Measurements from ENCODE around the gene MED17. TPM values are rescaled to one million over a fixed set of nuclear protein-coding genes. Genes with fewer than 3 reads are reported as not detected.

Gene MED17
- total RNA-seq, 4 donors from 2014 or later, result 18.1 to 40.6 (median 21.5) TPM

GRCh38 chr11:93796441-93797231 is 12.6 kb downstream of the MED17 start:
- ATAC-seq (ENCODE audit: low FRiP score) (no peak), DNase-seq (ENCODE audit: low spot score) (no peak)
- TF ChIP-seq CTCF (IDR thresholded peaks at IDR 0.05), result no peak

GRCh38 chr11:93801366-93801765 is 17.3 kb downstream of the MED17 start:
- no peak for ATAC-seq (ENCODE audit: low FRiP score)
- no peak for TF ChIP-seq CTCF (IDR thresholded peaks at IDR 0.05)
- DNase-seq (ENCODE audit: low spot score), result no peak

GRCh38 chr11:93804879-93805278 is 20.8 kb downstream of the MED17 start:
- no peak for TF ChIP-seq CTCF (IDR thresholded peaks at IDR 0.05)
- ATAC-seq (ENCODE audit: low FRiP score), result no peak
- DNase-seq (ENCODE audit: low spot score), result no peak

GRCh38 chr11:93807980-93808379 is 23.9 kb downstream of the MED17 start:
- ATAC-seq (ENCODE audit: low FRiP score), result no peak
- TF ChIP-seq CTCF (IDR thresholded peaks at IDR 0.05), result no peak
- no peak for DNase-seq (ENCODE audit: low spot score)

DNA sequence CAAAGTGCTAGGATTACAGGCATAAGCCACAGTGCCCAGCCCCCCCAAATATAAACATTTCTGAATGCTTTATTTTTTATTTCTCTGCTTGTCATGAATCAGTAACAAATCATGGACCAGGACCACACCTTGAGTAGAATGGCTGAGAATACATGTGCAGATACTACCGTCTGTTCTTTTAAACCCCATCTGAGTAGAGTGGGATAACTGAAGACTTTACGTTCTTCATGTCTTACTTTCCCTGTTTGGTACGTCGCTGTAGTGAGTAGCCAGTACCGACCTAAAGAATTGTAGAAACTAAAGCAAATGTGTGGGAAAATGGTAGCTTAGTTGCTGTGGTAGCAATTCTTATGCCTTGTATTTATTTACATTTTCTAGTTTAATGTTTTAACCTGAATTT is 29.9 kb downstream of the MED17 start:
- no peak for TF ChIP-seq CTCF (IDR thresholded peaks at IDR 0.05)
- DNase-seq (ENCODE audit: low spot score), result no peak
- no peak for ATAC-seq (ENCODE audit: low FRiP score)

DNA sequence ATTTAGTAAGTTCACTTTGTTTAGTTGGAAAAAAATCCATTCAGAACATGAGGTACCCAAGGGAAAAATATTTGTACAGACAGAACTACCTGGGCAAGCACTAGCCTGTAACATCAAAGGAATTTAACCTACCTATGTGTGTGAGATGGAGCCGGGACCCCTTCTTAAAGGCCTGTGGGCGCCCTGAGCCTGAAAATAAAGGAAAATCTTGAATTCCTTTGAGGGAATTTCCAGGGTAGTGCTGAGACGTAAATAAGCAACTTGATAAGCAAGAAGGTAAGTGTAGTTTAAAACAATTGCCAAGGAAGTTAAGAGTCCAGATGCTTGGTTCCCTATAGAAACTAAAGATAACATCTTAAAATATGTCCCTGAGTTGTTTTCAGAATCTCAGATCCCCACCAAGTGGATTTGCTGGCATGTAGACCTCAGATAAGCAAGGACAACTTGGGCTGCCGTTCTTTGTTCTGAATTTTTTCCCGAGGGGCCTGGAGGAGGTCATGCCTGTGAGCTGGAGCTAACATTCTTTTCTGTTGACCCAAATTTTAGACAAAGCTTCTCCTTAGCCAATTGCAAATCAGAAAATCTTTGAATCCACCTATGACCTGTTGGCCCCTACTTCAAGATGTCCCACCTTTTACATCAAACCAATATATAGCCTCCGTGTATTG is 31.0 kb downstream of the MED17 start:
- no peak for TF ChIP-seq CTCF (IDR thresholded peaks at IDR 0.05)
- DNase-seq (ENCODE audit: low spot score) (no peak), ATAC-seq (ENCODE audit: low FRiP score) (no peak)

Measured in omental fat pad (tissue), 4 donors.